ENCODE results near the gene BMX. TPM values are rescaled to one million over a fixed set of nuclear protein-coding genes. Genes with fewer than 3 reads are reported as not detected.

The BMX gene
- polyA plus RNA-seq, 1 experiment, result not detected

GRCh38 chrX:15563056-15563455 lies 62.4 kb downstream of the BMX start:
- TF ChIP-seq CTCF (IDR thresholded peaks at IDR 0.05; ENCODE audit: low read depth, low read length), result no peak
- Histone ChIP-seq H3K9me3 (ENCODE audit: control insufficient read depth, insufficient read depth, low read length) (no peaks in the 10 kb centered on the region), H3K4me3 (ENCODE audit: low read depth, low read length) (no peak overlapping the region), H3K27ac (ENCODE audit: low read depth, low read length) (no peak overlapping the region), H3K27me3 (ENCODE audit: control insufficient read depth, insufficient read depth, low read length) (no peaks in the 10 kb centered on the region)
- ChIA-PET CTCF (interaction anchor here (0.5 to 0.8 kb wide), 2 partner anchors 85 to 92 kb away, joined by 3 read pairs; no protein-coding TSS in a partner anchor), POLR2A (no interaction called here)
- DNase-seq (ENCODE audit: low read depth, low spot score), result no peak

GRCh38 chrX:15564981-15565579 lies 64.5 kb downstream of the BMX start:
- H3K27ac ChIP-seq (ENCODE audit: low read depth, low read length), result no peak overlapping the region
- peak; percentile 1 for DNase-seq (ENCODE audit: low read depth, low spot score)
- ChIA-PET CTCF (interaction anchor here (0.6 to 1.8 kb wide), 9 partner anchors 69 to 269 kb away, joined by 3 to 7 read pairs (median 4); no protein-coding TSS in a partner anchor), POLR2A (no interaction called here)
- H3K4me3 ChIP-seq (ENCODE audit: low read depth, low read length), result no peak overlapping the region
- no peaks in the 10 kb centered on the region for H3K9me3 ChIP-seq (ENCODE audit: control insufficient read depth, insufficient read depth, low read length)
- peak; percentile 51 for TF ChIP-seq CTCF (IDR thresholded peaks at IDR 0.05; ENCODE audit: low read depth, low read length)
- no peaks in the 10 kb centered on the region for H3K27me3 ChIP-seq (ENCODE audit: control insufficient read depth, insufficient read depth, low read length)

GRCh38 chrX:15566244-15566643 lies 65.6 kb downstream of the BMX start:
- Histone ChIP-seq H3K4me3 (ENCODE audit: low read depth, low read length) (no peak overlapping the region), H3K27ac (ENCODE audit: low read depth, low read length) (no peak overlapping the region), H3K27me3 (ENCODE audit: control insufficient read depth, insufficient read depth, low read length) (no peaks in the 10 kb centered on the region), H3K9me3 (ENCODE audit: control insufficient read depth, insufficient read depth, low read length) (no peaks in the 10 kb centered on the region)
- CTCF ChIA-PET, result interaction anchor here (0.6 to 1.8 kb wide), 4 partner anchors 92 to 270 kb away, joined by 3 to 7 read pairs (median 5); no protein-coding TSS in a partner anchor
- no peak for DNase-seq (ENCODE audit: low read depth, low spot score)
- POLR2A ChIA-PET, result no interaction called here
- 0 out of 2 replicates have a peak, but pooled peaks have one; percentile 16 for TF ChIP-seq CTCF (IDR thresholded peaks at IDR 0.05; ENCODE audit: low read depth, low read length)

GRCh38 chrX:15567267-15567666 lies 66.7 kb downstream of the BMX start:
- POLR2A ChIA-PET, result no interaction called here
- H3K4me3 ChIP-seq (ENCODE audit: low read depth, low read length), result no peak overlapping the region
- no peak overlapping the region for H3K27ac ChIP-seq (ENCODE audit: low read depth, low read length)
- H3K27me3 ChIP-seq (ENCODE audit: control insufficient read depth, insufficient read depth, low read length), result no peaks in the 10 kb centered on the region
- no peaks in the 10 kb centered on the region for H3K9me3 ChIP-seq (ENCODE audit: control insufficient read depth, insufficient read depth, low read length)
- no peak for TF ChIP-seq CTCF (IDR thresholded peaks at IDR 0.05; ENCODE audit: low read depth, low read length)
- CTCF ChIA-PET, result no interaction called here
- no peak for DNase-seq (ENCODE audit: low read depth, low spot score)

- Histone ChIP-seq H3K27ac (ENCODE audit: low read depth, low read length) (no peak overlapping the region), H3K9me3 (ENCODE audit: control insufficient read depth, insufficient read depth, low read length) (no peaks in the 10 kb centered on the region), H3K27me3 (ENCODE audit: control insufficient read depth, insufficient read depth, low read length) (no peaks in the 10 kb centered on the region), H3K4me3 (ENCODE audit: low read depth, low read length) (no peak overlapping the region)
- TF ChIP-seq CTCF (IDR thresholded peaks at IDR 0.05; ENCODE audit: low read depth, low read length), result no peak
- ChIA-PET CTCF (interaction anchor here (0.7 to 0.9 kb wide), 2 partner anchors 13 to 17 kb away, joined by 3 read pairs; no protein-coding TSS in a partner anchor), POLR2A (no interaction called here)
- DNase-seq (ENCODE audit: low read depth, low spot score), result no peak
These were observed 67.4 kb downstream of the BMX start for GRCh38 chrX:15567886-15568616.

Data from AG04450 (cell line).